HG03108 (cell line): ENCODE results near the gene UCHL5.
A peak's percentile ranks its signal among the peaks of the same experiment; 100 is the strongest.
"Not testable (repeated sequence)": the region's sequence is repeated elsewhere in the genome, so short reads cannot be mapped to it uniquely, and the experiment has no call there.

Experiments used
- ATAC-seq: cut with Tn5 transposase; IDR thresholded peaks from one replicate; pipeline ENCODE4 v1.9.1; 2021; ENCODE audit warnings: moderate library complexity; ENCODE audit not compliant: unreplicated experiment

UCHL5 gene

GRCh38 chr1:193013005-193013404, 46.2 kb downstream of the UCHL5 start:
- no peak for ATAC-seq

DNA sequence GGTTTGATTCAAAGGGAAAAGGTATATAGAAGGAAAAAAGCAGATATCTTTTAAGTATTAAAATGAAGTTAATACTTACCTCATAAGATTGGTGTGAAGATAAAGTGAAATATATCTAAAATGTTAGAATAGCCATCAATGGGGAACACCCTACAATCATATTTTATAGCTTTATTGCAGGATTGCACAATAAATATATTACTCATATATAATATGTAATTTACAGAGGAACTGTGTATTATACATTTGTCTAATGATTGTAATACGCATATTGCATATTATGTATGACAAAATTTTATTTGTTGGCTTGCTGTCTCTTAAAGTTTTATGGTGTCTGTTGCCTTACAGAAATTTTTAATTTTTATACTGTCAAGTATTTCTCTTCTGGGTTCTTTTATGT, 47.8 kb downstream of the UCHL5 start:
- ATAC-seq = no peak

GRCh38 chr1:193009501-193009900, 49.7 kb downstream of the UCHL5 start:
- ATAC-seq = no peak

- no peak for ATAC-seq
Observed at GRCh38 chr1:193005785-193006184, 53.4 kb downstream of the UCHL5 start.

DNA sequence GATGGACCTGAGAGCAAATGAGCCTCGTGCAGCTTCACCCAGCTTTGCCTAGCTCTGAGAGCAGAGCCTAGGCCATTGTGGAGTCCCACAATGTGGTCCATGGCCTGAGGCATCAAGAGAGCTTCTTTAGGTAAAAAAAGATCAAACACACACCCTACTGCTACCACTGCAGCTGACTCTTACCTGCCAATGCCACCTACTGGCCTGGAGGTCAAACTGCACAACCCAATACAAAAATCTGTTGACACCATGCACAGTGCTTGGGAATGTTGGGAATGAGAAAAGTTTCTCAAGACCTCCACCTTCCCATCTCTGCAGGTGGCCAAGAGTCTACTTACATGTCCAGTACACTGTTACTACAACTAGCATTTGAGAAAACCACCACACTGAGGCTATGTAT, 60.6 kb downstream of the UCHL5 start:
- no peak for ATAC-seq

- ATAC-seq = no peak
Observed at GRCh38 chr1:192994141-192994540, 65.0 kb downstream of the UCHL5 start.

GRCh38 chr1:192993426-192994085, 65.6 kb downstream of the UCHL5 start:
- ATAC-seq = no peak

DNA sequence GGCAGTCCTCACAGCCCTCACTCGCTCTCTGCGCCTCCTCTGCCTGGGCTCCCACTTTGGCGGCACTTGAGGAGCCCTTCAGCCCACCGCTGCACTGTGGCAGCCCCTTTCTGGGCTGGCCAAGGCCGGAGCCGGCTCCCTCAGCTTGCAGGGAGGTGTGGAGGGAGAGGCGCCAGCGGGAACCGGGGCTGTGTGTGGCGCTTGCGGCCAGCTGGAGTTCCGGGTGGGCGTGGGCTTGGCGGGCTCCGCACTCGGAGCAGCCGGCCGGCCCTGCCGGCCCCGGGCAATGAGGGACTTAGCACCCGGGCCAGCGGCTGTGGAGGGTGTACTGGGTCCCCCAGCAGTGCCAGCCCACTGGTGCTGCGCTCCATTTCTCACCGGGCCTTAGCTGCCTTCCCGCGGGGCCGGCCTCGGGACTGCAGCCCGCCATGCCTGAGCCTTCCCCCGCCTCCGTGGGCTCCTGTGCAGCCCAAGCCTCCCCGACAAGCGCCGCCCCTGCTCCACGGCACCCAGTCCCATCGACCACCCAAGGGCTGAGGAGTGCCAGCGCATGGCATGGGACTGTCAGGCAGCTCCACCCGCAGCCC, 72.3 kb downstream of the UCHL5 start:
- ATAC-seq = not testable (repeated sequence)

- ATAC-seq = no peak
Observed at GRCh38 chr1:192986110-192986747, 72.9 kb downstream of the UCHL5 start.

GRCh38 chr1:192984080-192984479, 75.1 kb downstream of the UCHL5 start:
- no peak for ATAC-seq

DNA sequence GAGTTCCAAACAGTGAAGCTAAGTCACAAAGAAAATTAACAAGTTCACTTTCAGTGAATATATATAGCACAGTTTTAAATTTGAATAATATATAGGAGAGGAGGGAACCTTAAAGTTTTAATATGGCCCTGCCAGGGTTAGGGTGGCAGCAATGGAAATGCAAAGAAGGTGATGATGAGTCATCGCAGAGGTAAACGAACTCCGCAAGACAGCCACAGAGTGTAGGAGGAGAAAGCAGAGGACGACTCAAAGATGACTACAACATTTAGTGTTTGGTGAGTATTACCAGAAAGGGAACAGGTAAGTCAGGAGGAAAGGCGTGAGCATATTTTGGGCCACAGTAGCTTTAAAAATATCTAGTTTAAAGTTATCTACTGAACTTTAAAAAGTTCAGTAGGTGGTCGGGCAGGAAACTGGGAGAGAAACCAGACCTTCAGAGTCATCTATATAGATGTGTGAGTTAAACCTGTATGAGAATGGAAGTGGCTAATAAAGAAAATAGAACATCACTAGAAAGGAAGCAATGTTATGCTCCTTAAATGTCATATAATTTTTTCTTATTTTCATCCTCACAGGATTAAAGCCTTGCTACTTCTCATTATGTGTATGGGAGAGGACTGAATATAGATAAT, 75.7 kb downstream of the UCHL5 start:
- peak; percentile 63 for ATAC-seq

GRCh38 chr1:192980856-192981255, 78.3 kb downstream of the UCHL5 start:
- no peak for ATAC-seq

- ATAC-seq = not testable (repeated sequence)
Observed at GRCh38 chr1:192980334-192980733, 78.8 kb downstream of the UCHL5 start.

DNA sequence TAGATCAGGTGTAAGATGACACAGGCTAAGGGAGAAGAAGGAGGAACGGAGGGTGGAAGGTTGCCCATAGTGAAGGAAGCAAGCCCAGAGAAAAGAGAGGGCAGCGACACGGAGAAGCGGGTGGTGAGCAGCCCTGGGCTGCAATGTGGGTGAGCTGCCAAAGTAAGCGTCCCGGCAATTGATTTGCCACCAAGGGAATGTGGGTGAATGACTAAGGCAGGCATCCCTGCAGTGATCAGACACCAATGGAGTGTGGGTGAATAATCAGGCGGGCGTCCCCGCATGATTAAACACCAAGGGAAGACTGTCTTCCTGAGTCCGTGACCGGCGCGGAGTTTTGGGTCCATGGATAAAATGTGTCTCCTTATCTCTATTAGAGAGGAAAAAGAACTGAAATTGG, 79.6 kb downstream of the UCHL5 start:
- no peak for ATAC-seq

DNA sequence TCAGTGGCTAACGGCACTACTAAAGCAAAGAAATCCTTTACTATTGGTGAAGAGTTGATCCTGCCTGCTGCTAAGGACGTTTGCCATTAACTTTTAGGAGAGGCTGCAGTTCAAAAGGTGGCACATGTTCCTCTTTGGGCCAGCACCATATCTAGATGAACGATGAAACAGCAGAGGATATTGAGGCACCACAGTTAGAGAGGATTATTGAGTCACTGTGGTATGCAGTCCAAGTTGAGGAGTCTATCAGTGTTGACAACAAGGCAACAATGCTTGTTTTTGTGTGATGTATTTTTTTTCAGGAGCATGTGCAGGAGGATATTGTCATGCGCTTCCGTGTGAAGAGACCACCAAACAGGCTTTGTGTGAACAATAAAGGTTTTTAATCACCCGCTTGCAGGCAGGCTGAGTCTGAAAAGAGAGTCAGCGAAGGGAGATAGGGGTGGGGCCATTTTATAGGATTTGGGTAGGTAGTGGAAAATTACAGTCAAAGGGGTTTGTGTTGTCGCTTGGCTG, 80.9 kb downstream of the UCHL5 start:
- ATAC-seq = no peak

DNA sequence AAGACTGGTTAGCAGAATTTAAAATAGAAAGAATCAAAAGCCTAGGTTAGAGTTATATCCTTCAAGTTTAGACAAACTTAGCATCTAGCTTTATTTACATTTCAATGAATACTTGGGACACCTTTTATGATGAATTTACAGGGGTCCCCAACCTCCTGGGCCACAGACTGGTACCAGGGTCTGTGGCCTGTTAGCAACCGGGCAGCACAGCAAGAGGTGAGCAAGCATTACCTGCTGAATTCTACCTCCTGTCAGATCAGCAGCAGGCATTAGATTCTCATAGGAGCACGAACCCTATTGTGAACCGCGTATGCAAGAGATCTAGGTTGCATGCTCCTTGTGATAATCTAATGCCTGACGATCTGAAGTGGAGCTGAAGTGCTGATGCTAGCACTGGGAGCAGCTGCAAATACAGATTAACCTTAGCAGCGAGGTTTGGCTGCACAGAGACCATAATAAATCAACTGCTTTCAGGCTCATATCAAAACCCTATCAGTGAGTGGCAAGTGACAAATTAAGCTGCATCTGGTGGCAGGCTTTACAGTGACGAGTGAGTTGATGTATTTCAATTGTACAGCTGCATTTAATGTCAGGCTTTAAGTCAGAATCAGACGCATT, 82.0 kb downstream of the UCHL5 start:
- ATAC-seq = no peak

GRCh38 chr1:192976576-192976975, 82.6 kb downstream of the UCHL5 start:
- ATAC-seq = no peak

DNA sequence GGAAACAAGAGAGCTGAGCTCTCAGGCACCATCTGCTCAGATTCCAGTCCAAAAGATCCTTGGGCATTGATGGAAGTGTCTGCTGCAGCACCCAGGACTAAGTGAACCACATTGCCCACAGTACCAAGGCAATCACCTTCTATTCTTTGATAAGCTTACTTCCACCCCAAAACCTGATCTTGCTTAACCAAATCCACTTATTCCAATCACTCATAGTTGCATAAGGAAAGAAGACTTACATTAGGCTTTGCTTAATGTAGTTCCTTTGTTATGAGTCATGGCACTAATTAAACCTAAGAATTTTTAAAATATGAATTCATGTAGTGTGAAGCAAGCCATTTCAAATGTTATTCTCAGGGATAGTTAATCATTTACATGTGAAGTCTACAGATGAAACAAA, 84.5 kb downstream of the UCHL5 start:
- ATAC-seq = no peak

DNA sequence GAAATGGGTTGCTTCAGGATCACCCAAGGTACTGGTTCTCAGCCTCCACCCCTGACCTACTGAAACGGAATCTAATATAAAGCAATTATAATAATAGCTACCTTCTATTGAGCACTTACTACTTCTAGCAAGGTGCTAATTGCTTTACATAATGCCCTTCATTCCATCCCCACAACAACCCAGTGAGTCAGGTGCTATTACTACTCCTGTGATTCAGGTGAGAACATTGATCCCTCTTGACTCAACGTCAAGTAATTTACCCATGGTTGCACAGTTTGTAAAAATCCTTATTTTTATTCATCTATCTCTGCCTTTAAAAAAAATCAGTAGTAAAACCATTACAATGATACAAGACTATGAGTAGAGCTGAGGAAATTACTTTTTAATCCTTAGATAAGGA, 85.2 kb downstream of the UCHL5 start:
- no peak for ATAC-seq

DNA sequence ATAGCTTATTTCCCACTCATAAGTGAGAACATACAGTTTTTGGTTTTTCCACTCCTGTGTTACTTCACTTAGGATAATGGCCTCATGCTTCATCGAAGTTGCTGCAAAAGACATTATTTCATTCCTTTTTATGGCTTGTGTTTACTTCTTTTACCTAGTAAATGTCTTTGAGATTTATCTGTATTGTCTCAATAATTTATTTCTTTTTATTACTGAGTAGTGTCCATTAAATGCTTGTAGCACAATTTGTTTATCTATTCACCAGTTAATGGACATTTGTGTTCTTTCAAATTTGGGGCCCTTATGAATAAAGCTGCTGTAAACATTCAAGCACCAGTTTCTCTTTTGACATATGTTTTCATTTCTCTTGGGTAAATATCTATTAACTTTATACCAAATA, 86.0 kb downstream of the UCHL5 start:
- ATAC-seq = no peak

DNA sequence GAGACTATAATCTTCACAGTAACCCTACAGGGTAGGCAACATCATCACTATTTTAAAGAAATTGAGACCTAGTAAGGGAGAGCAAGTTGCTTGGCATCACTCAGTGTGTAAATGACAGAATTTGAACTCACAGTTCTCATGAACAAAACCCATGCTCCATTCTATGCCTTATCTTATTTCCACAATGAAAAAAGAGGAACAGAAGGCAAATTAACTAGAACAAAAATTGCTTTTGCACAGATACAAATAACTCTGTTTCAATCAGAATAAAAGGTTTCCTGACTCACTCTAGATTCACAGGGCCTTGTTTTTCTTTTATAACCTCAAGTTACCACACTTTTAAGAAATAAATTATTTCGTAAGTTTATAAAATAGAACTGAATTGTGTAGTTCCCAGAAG, 90.1 kb downstream of the UCHL5 start:
- no peak for ATAC-seq
